ENCODE measurements around the gene B3GNT2.

B3GNT2 gene

GRCh38 chr2:62215306-62216064, 19.6 kb downstream of the B3GNT2 start:
- Histone ChIP-seq H3K79me2 (ENCODE audit: insufficient read depth, low read depth) (peaks cover 74% of the 10 kb centered on the region), H3K27ac (no peak overlapping the region), H3K4me2 (no peak overlapping the region), H4K20me1 (ENCODE audit: insufficient read depth) (no peaks in the 10 kb centered on the region; the same call in 1 of the 2 replicates), H3K4me1 (ENCODE audit: low read depth, poor library complexity, severe bottlenecking) (no peaks in the 10 kb centered on the region), H3K27me3 (ENCODE audit: insufficient read depth, low read depth) (no peaks in the 10 kb centered on the region), H3K9ac (no peak overlapping the region), H3K4me3 (IDR thresholded peaks at IDR 0.05; ENCODE audit: insufficient read depth, low read depth, low read length) (no peak overlapping the region), H3K36me3 (ENCODE audit: insufficient read depth) (no peaks in the 10 kb centered on the region), H2AFZ (ENCODE audit: low read depth) (no peak overlapping the region)
- TF ChIP-seq CTCF (conservative IDR thresholded peaks at IDR 0.05; ENCODE audit: low read depth, low read length): no peak

- Histone ChIP-seq H3K79me2 (ENCODE audit: insufficient read depth, low read depth) (peaks cover 74% of the 10 kb centered on the region; the same call in 1 of the 2 replicates), H3K4me3 (IDR thresholded peaks at IDR 0.05; ENCODE audit: insufficient read depth, low read depth, low read length) (no peak overlapping the region), H2AFZ (ENCODE audit: low read depth) (no peak overlapping the region), H3K4me1 (ENCODE audit: low read depth, poor library complexity, severe bottlenecking) (no peaks in the 10 kb centered on the region), H3K4me2 (no peak overlapping the region), H3K27me3 (ENCODE audit: insufficient read depth, low read depth) (no peaks in the 10 kb centered on the region), H3K36me3 (ENCODE audit: insufficient read depth) (no peaks in the 10 kb centered on the region), H3K27ac (no peak overlapping the region), H3K9ac (no peak overlapping the region), H4K20me1 (ENCODE audit: insufficient read depth) (no peaks in the 10 kb centered on the region; the same call in 1 of the 2 replicates)
- no peak for TF ChIP-seq CTCF (conservative IDR thresholded peaks at IDR 0.05; ENCODE audit: low read depth, low read length)
Observed at GRCh38 chr2:62216113-62216512, 20.2 kb downstream of the B3GNT2 start.

GRCh38 chr2:62216616-62217015, 20.7 kb downstream of the B3GNT2 start:
- no peaks in the 10 kb centered on the region for H3K27me3 ChIP-seq (ENCODE audit: insufficient read depth, low read depth)
- peaks cover 73% of the 10 kb centered on the region; the same call in 1 of the 2 replicates for H3K79me2 ChIP-seq (ENCODE audit: insufficient read depth, low read depth)
- no peak overlapping the region for H3K4me3 ChIP-seq (IDR thresholded peaks at IDR 0.05; ENCODE audit: insufficient read depth, low read depth, low read length)
- no peaks in the 10 kb centered on the region; the same call in 1 of the 2 replicates for H4K20me1 ChIP-seq (ENCODE audit: insufficient read depth)
- TF ChIP-seq CTCF (conservative IDR thresholded peaks at IDR 0.05; ENCODE audit: low read depth, low read length): no peak
- no peak overlapping the region for H3K4me2 ChIP-seq
- H2AFZ ChIP-seq (ENCODE audit: low read depth): no peak overlapping the region
- H3K27ac ChIP-seq: no peak overlapping the region
- no peaks in the 10 kb centered on the region for H3K36me3 ChIP-seq (ENCODE audit: insufficient read depth)
- no peak overlapping the region for H3K9ac ChIP-seq
- no peaks in the 10 kb centered on the region for H3K4me1 ChIP-seq (ENCODE audit: low read depth, poor library complexity, severe bottlenecking)

GRCh38 chr2:62217421-62217820, 21.5 kb downstream of the B3GNT2 start:
- H3K27me3 ChIP-seq (ENCODE audit: insufficient read depth, low read depth): no peaks in the 10 kb centered on the region
- peaks cover 70% of the 10 kb centered on the region; the same call in 1 of the 2 replicates for H3K79me2 ChIP-seq (ENCODE audit: insufficient read depth, low read depth)
- TF ChIP-seq CTCF (conservative IDR thresholded peaks at IDR 0.05; ENCODE audit: low read depth, low read length): no peak
- no peak overlapping the region for H3K4me3 ChIP-seq (IDR thresholded peaks at IDR 0.05; ENCODE audit: insufficient read depth, low read depth, low read length)
- 0 out of 2 replicates have a peak, but pooled peaks cover 4% of the 10 kb centered on the region for H3K36me3 ChIP-seq (ENCODE audit: insufficient read depth)
- H2AFZ ChIP-seq (ENCODE audit: low read depth): no peak overlapping the region
- H3K27ac ChIP-seq: no peak overlapping the region
- no peak overlapping the region for H3K9ac ChIP-seq
- H4K20me1 ChIP-seq (ENCODE audit: insufficient read depth): no peaks in the 10 kb centered on the region; the same call in 1 of the 2 replicates
- no peak overlapping the region for H3K4me2 ChIP-seq
- H3K4me1 ChIP-seq (ENCODE audit: low read depth, poor library complexity, severe bottlenecking): no peaks in the 10 kb centered on the region

All from KMS-11 (cell line).